ENCODE results near the gene WDFY3. TPM values are rescaled to one million over a fixed set of nuclear protein-coding genes. Genes with fewer than 3 reads are reported as not detected.

WDFY3 gene
- polyA plus RNA-seq, 2 of the 4 experiments (the other 2 are of a cell fraction), result 6.6 to 25.1 TPM

GRCh38 chr4:84677995-84678394 is 288.5 kb downstream of the WDFY3 start (continued):
- no peak for TF ChIP-seq NR3C1 (IDR thresholded peaks at IDR 0.05)

DNA sequence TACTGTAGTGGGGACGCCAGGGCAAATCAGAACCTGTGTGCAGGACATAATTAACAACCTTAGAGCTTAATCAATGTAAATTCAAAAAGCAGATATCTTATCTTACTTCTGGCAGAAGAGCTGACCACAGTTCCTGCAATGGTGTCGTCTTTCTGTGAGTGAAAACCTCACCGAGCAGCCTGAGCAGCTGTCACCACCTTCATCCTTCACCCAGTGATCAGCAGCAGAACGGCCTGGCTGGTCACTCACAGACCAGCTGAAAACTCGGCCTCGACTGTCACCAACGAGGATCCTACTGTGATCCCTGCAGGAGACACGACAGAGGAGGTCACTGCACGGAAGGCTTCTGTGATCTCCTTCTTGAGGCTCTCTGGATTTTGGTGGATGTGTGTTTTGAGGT is 289.4 kb downstream of the WDFY3 start:
- Histone ChIP-seq H3K27ac (no peak overlapping the region), H3K9me3 (no peaks in the 10 kb centered on the region), H3K4me2 (no peak overlapping the region), H3K4me1 (peaks cover 17% of the 10 kb centered on the region), H3K4me3 (no peak overlapping the region)
- FAIRE-seq (no peak), DNase-seq (ENCODE audit: low read depth in 1 of 2, low spot score in 1 of 2) (no peak), ATAC-seq (no peak)
- TF ChIP-seq HDAC2 (IDR thresholded peaks at IDR 0.05), result no peak
- TF ChIP-seq SREBF2 (IDR thresholded peaks at IDR 0.05), result no peak
- TF ChIP-seq FOXS1 (CRISPR knock-in tag; IDR thresholded peaks at IDR 0.05), result no peak
- no peak for TF ChIP-seq REST (IDR thresholded peaks at IDR 0.05)
- no peak for TF ChIP-seq NPAS2 (CRISPR knock-in tag; IDR thresholded peaks at IDR 0.05; ENCODE audit: borderline replicate concordance)
- TF ChIP-seq CBX8 (IDR thresholded peaks at IDR 0.05), result no peak
- TF ChIP-seq E2F6 (IDR thresholded peaks at IDR 0.05; ENCODE audit: borderline replicate concordance, low read depth), result no peak
- TF ChIP-seq MAZ (IDR thresholded peaks at IDR 0.05; ENCODE audit: borderline replicate concordance, low read depth, low read length), result no peak
- no peak for TF ChIP-seq ZNF302 (CRISPR knock-in tag; IDR thresholded peaks at IDR 0.05)
- no peak for TF ChIP-seq ELK1 (IDR thresholded peaks at IDR 0.05; ENCODE audit: low read depth, low read length)
- no peak for TF ChIP-seq CEBPB (IDR thresholded peaks at IDR 0.05)
- TF ChIP-seq, protein P1, sequence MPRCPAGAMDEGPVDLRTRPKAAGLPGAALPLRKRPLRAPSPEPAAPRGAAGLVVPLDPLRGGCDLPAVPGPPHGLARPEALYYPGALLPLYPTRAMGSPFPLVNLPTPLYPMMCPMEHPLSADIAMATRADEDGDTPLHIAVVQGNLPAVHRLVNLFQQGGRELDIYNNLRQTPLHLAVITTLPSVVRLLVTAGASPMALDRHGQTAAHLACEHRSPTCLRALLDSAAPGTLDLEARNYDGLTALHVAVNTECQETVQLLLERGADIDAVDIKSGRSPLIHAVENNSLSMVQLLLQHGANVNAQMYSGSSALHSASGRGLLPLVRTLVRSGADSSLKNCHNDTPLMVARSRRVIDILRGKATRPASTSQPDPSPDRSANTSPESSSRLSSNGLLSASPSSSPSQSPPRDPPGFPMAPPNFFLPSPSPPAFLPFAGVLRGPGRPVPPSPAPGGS (IDR thresholded peaks at IDR 0.05), result no peak
- no peak for TF ChIP-seq NR3C1 (IDR thresholded peaks at IDR 0.05)
- TF ChIP-seq HOXB13 (CRISPR knock-in tag; IDR thresholded peaks at IDR 0.05; ENCODE audit: low read depth), result no peak
- TF ChIP-seq FOSL2 (IDR thresholded peaks at IDR 0.05), result no peak
- TF ChIP-seq FOSL2 (CRISPR knock-in tag; IDR thresholded peaks at IDR 0.05), result no peak
- no peak for TF ChIP-seq ESRRA (IDR thresholded peaks at IDR 0.05; ENCODE audit: borderline replicate concordance, low read length)
- TF ChIP-seq POLR2AphosphoS2 (conservative IDR thresholded peaks at IDR 0.05; ENCODE audit: low read length), result no peak
- no peak for TF ChIP-seq FOSB (CRISPR knock-in tag; IDR thresholded peaks at IDR 0.05)
- ChIA-PET CTCF (no interaction called here), POLR2A (no interaction called here)
- 91% methylated on average over 4 of the region's 9 CpGs for WGBS (ENCODE audit: missing lambda C conversion rate)
